ENCODE data around the gene SPAG16.

GRCh38 chr2:213551526-213551925 is 267.3 kb downstream of the SPAG16 start:
- TF ChIP-seq CTCF (IDR thresholded peaks at IDR 0.05) (no peak), POLR2AphosphoS5 (IDR thresholded peaks at IDR 0.05) (no peak)

All from transverse colon (tissue), 4 donors.